WERI-Rb-1 (cell line): Measurements from ENCODE around the gene WRAP73.

Source experiments
- DNase-seq: peaks from one replicate; pipeline ENCODE4 v3.0.0-alpha.2; 2020
- H3K27ac ChIP-seq: fragments of 250-450 bp; sonication (Bioruptor Pico); 2 replicates; pipeline ENCODE4 v1.5.1; 2020; ENCODE audit warnings: mild to moderate bottlenecking, moderate library complexity
- H3K27me3 ChIP-seq: fragments of 250-450 bp; sonication (Bioruptor Pico); 2 replicates; pipeline ENCODE4 v1.5.1; 2021; ENCODE audit warnings: mild to moderate bottlenecking, low read depth, moderate library complexity; ENCODE audit not compliant: insufficient read depth, severe bottlenecking
- H3K36me3 ChIP-seq: fragments of 250-450 bp; sonication (Bioruptor Pico); 2 replicates; pipeline ENCODE4 v1.5.1; 2020; ENCODE audit warnings: mild to moderate bottlenecking, moderate library complexity
- H3K4me3 ChIP-seq: 2 replicates; pipeline ENCODE4 v1.5.1; 2011; ENCODE audit warnings: low read depth, mild to moderate bottlenecking, control low read depth, low read length
- H3K9me3 ChIP-seq: fragments of 250-450 bp; sonication (Bioruptor Pico); 2 replicates; pipeline ENCODE4 v1.5.1; 2021; ENCODE audit warnings: mild to moderate bottlenecking, moderate library complexity; ENCODE audit not compliant: severe bottlenecking
- TF ChIP-seq, protein P1 (sequence below): IDR thresholded peaks from 2 replicates; pipeline ENCODE4 v1.5.1; 2011; ENCODE audit warnings: low read depth, mild to moderate bottlenecking, control low read depth, inconsistent platforms, low read length

The WRAP73 gene

DNA sequence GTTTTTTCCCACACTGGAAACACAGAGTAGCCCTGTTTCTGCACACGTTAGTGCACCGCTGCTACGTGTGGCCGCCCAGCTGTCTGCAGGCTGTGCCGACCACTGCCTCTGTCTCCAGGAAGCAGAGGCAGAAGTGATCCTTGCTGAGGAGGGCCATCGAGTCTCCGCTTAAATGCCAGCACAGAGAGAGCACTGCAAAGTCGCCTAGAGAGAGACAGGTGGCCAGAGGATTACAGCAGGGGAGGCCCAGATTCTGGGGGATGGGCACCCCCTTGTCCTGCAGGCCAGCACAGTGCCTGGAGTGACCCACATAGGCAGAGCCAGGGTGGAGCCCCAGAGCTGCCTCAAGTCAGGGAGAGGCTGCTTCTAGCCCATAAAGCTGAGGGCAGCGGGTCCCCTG is 19.0 kb downstream of the WRAP73 start:
- H3K27ac ChIP-seq, result peak overlapping the region; percentile 81
- peak; percentile 88 for DNase-seq
- no peaks in the 10 kb centered on the region for H3K9me3 ChIP-seq
- no peak overlapping the region for H3K4me3 ChIP-seq
- peaks cover 70% of the 10 kb centered on the region for H3K36me3 ChIP-seq
- H3K27me3 ChIP-seq, result no peaks in the 10 kb centered on the region
- TF ChIP-seq, protein P1, sequence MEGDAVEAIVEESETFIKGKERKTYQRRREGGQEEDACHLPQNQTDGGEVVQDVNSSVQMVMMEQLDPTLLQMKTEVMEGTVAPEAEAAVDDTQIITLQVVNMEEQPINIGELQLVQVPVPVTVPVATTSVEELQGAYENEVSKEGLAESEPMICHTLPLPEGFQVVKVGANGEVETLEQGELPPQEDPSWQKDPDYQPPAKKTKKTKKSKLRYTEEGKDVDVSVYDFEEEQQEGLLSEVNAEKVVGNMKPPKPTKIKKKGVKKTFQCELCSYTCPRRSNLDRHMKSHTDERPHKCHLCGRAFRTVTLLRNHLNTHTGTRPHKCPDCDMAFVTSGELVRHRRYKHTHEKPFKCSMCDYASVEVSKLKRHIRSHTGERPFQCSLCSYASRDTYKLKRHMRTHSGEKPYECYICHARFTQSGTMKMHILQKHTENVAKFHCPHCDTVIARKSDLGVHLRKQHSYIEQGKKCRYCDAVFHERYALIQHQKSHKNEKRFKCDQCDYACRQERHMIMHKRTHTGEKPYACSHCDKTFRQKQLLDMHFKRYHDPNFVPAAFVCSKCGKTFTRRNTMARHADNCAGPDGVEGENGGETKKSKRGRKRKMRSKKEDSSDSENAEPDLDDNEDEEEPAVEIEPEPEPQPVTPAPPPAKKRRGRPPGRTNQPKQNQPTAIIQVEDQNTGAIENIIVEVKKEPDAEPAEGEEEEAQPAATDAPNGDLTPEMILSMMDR, result no peak

DNA sequence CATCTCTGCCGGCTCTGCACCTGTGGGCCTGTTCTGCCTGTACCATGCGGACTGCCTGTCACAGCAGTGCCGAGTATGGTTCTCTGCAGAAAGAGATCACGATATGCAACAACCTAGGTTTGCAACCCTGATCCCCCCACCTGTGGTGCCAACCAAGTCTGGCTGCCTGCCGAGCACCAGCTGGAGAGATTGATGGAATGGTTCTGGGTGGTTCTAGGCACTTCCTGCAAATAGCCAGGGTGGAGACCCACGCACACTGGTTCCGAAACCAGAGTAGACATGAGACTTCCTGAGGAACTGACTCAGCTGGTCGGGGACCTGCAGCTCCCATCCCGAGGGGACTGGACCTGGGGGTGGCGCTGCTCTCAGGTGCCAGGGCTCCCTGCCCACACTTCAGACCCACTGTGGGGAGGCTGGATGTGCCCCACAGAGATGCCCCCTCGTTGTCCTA is 19.7 kb downstream of the WRAP73 start:
- peaks cover 63% of the 10 kb centered on the region for H3K36me3 ChIP-seq
- no peaks in the 10 kb centered on the region for H3K27me3 ChIP-seq
- H3K9me3 ChIP-seq, result no peaks in the 10 kb centered on the region
- H3K27ac ChIP-seq, result peak overlapping the region; percentile 81
- TF ChIP-seq, protein P1, result no peak
- no peak for DNase-seq
- H3K4me3 ChIP-seq, result no peak overlapping the region

DNA sequence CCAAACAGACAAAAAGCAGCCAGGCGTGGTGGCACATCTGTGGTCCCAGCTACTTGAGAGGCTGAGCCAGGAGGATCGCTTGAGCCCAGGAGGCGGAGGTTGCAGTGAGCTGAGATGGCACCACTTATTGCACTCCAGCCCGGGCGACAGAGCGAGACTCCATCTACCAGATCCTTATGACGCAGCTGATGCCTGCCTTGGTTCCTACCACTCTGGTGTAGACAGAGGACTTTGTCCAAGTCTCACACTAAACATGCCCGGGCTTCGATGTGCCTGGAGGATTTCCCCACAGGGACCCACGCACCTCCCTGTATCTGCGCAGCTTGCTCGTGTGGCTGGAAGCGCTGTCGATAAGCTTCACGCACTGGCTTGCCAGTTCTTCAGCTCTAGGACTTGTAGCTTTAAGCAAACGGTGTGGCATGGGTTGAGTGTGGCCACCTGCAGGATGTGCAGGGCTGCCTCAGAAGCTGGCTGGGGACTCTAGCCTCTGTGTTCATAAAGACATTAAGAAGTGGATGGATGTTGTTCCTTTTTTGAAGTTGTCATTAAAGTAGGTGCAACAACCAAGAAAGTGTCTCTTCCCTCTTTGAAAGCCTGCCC is 20.2 kb downstream of the WRAP73 start:
- H3K27me3 ChIP-seq, result no peaks in the 10 kb centered on the region
- TF ChIP-seq, protein P1, result no peak
- DNase-seq, result no peak
- H3K4me3 ChIP-seq, result no peak overlapping the region
- H3K36me3 ChIP-seq, result peaks cover 58% of the 10 kb centered on the region
- no peaks in the 10 kb centered on the region for H3K9me3 ChIP-seq
- H3K27ac ChIP-seq, result no peak overlapping the region

DNA sequence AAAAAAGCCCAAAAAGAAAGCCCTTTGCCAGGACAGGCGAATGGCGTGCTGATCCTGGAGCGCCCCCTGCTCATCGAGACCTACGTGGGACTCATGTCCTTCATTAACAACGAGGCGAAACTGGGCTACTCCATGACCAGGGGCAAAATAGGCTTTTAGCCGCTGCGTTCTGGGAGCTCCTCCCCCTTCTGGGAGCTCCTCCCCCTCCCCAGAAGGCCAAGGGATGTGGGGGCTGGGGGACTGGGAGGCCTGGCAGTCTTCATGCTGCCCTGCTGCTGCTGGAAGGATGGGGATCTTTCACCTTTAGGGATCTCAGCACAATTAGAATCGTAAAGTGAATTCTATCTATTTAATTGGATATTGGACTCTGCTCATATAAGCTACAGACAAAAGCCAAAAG is 21.5 kb downstream of the WRAP73 start:
- Histone ChIP-seq H3K9me3 (no peaks in the 10 kb centered on the region), H3K27ac (no peak overlapping the region), H3K4me3 (no peak overlapping the region), H3K36me3 (peaks cover 45% of the 10 kb centered on the region), H3K27me3 (no peaks in the 10 kb centered on the region)
- TF ChIP-seq, protein P1, result no peak
- DNase-seq, result no peak

DNA sequence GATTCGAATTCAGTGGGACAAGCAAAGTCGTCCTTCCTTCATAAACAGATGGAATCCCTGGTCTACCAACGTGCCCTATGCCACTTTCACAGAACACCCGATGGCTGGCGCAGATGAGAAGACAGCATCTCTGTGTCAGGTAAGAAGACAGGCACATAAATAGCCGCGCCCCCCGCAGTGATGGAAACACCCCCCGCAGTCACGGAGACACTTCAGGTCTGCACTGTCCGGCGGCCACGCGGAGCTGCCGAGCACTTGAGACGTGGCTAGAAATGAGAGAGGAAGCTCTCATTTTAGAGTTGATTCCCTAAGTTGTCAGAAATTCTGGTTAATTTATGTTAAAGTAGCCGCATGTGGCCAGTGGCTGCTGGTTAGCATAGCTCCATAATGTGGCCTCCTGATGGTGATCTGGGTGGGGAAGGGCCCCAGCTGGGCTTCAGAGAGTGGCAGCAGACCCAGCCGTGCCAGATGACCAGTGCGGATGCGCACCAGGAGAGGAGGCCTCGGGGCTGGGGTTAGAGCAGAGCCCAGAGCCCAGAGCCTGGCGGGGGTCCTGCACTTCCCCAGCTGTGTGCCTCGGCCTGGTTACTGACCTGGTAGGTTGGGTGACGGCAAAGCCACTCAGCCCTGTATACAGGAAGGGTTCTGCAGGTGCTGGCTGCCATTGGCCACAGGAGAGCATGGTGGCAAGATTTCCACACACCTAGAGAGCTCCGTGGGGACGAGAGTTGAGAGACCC is 22.2 kb downstream of the WRAP73 start:
- peaks cover 40% of the 10 kb centered on the region for H3K36me3 ChIP-seq
- H3K9me3 ChIP-seq, result no peaks in the 10 kb centered on the region
- no peak overlapping the region for H3K27ac ChIP-seq
- H3K27me3 ChIP-seq, result no peaks in the 10 kb centered on the region
- no peak for DNase-seq
- no peak overlapping the region for H3K4me3 ChIP-seq
- TF ChIP-seq, protein P1, result no peak
